GM23338 (cell line): Measurements from ENCODE around the gene KIF18B.

ENCODE experiments used
- CREB1 ChIP-seq: fragments of 250-450 bp; sonication (Bioruptor Pico); IDR thresholded peaks from 2 replicates; pipeline ENCODE4 v1.5.0; 2020; ENCODE audit warnings: low read depth, mild to moderate bottlenecking, moderate library complexity
- EZH2 ChIP-seq: fragments of 200-600 bp; sonication (generic); IDR thresholded peaks from one replicate; pipeline ENCODE4 v1.8.0; 2017; ENCODE audit warnings: antibody characterized with exemption, mild to moderate bottlenecking, low read depth; ENCODE audit not compliant: unreplicated experiment
- EZH2phosphoT487 ChIP-seq: fragments of 200-600 bp; sonication (generic); IDR thresholded peaks from one replicate; pipeline ENCODE4 v1.8.1; 2018; ENCODE audit warnings: antibody characterized with exemption; ENCODE audit not compliant: unreplicated experiment
- JUNB ChIP-seq: IDR thresholded peaks from one replicate; pipeline ENCODE4 v1.6.1; 2016; ENCODE audit warnings: antibody characterized with exemption; ENCODE audit not compliant: unreplicated experiment
- POLR2AphosphoS5 ChIP-seq: IDR thresholded peaks from 2 replicates; pipeline ENCODE4 v1.6.1; 2016; ENCODE audit warnings: antibody characterized with exemption, low read depth
- REST ChIP-seq: IDR thresholded peaks from one replicate; pipeline ENCODE4 v1.6.1; 2018; ENCODE audit warnings: antibody characterized with exemption; ENCODE audit not compliant: unreplicated experiment
- STAT1 ChIP-seq: IDR thresholded peaks from one replicate; pipeline ENCODE4 v1.6.1; 2016; ENCODE audit warnings: antibody characterized with exemption; ENCODE audit not compliant: unreplicated experiment
- ZNF331 ChIP-seq: fragments of 250-450 bp; sonication (Bioruptor Pico); IDR thresholded peaks from 2 replicates; pipeline ENCODE4 v1.5.0; 2020; ENCODE audit warnings: low read depth, mild to moderate bottlenecking, moderate library complexity
- TF ChIP-seq, protein P1 (sequence below), 2 experiments: fragments of 200-600 bp in 1 of 2; sonication (generic) in 1 of 2; conservative IDR thresholded peaks; 2 replicates each; pipeline versions ENCODE4 v1.5.1 to v1.6.1; 2016 to 2017; ENCODE audit warnings: antibody characterized with exemption in 2 of 2, low read depth in 2 of 2, mild to moderate bottlenecking in 2 of 2, moderate library complexity in 1 of 2
- TF ChIP-seq, protein P2 (sequence below): IDR thresholded peaks from 2 replicates; pipeline ENCODE4 v1.6.1; 2016; ENCODE audit warnings: antibody characterized with exemption

DNA sequence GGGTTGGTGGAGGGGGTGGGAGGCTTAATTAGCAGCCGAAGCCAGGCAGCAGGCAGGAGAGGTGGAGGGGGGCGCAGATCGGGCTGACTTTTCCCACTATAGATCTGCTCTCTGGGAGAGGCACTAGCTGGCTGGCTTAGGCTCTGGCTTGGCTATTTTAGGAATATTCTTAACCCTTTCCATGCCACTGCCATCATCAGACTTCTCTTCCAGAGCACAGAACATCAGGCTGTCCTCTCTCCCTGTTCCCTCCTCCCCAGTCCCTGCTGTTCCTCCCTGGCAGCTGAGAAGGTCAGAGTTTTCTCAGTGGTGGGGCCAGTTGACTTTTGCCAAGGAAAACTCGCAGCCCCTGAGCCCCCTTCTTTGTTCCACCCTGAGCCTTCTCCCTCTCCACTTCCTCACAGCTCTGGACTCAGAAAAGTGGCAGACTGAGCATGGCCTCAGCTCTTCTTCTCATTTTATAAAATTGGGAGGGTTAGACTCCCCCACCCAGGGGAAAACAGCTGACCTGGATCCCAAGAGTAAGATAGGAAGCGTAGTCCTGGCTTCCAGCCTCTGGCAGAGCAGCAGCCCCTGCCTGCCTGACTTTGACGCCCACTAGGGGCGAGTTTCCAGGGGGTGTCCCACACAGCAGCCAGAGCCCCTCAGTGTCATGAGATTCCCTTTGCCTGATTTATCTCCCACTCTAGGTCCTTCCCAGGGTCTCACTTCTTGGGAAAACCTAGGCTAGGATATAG is 30.4 kb upstream of the KIF18B start:
- TF ChIP-seq POLR2AphosphoS5 (no peak), EZH2 (no peak), REST (no peak), CREB1 (CRISPR knock-in tag) (no peak), EZH2phosphoT487 (no peak), JUNB (no peak), STAT1 (no peak), ZNF331 (CRISPR knock-in tag) (no peak)
- TF ChIP-seq, protein P1, sequence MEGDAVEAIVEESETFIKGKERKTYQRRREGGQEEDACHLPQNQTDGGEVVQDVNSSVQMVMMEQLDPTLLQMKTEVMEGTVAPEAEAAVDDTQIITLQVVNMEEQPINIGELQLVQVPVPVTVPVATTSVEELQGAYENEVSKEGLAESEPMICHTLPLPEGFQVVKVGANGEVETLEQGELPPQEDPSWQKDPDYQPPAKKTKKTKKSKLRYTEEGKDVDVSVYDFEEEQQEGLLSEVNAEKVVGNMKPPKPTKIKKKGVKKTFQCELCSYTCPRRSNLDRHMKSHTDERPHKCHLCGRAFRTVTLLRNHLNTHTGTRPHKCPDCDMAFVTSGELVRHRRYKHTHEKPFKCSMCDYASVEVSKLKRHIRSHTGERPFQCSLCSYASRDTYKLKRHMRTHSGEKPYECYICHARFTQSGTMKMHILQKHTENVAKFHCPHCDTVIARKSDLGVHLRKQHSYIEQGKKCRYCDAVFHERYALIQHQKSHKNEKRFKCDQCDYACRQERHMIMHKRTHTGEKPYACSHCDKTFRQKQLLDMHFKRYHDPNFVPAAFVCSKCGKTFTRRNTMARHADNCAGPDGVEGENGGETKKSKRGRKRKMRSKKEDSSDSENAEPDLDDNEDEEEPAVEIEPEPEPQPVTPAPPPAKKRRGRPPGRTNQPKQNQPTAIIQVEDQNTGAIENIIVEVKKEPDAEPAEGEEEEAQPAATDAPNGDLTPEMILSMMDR (conservative IDR thresholded peaks at IDR 0.05; ENCODE audit: low read depth in 2 of 2) = peak in 1 of 2 experiments; percentile 40; a peak in 2 of 4 replicates
- TF ChIP-seq, protein P2, sequence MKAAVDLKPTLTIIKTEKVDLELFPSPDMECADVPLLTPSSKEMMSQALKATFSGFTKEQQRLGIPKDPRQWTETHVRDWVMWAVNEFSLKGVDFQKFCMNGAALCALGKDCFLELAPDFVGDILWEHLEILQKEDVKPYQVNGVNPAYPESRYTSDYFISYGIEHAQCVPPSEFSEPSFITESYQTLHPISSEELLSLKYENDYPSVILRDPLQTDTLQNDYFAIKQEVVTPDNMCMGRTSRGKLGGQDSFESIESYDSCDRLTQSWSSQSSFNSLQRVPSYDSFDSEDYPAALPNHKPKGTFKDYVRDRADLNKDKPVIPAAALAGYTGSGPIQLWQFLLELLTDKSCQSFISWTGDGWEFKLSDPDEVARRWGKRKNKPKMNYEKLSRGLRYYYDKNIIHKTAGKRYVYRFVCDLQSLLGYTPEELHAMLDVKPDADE = no peak
